ENCODE results near the gene PDK1. TPM values are rescaled to one million over a fixed set of nuclear protein-coding genes. Genes with fewer than 3 reads are reported as not detected.
A peak's percentile ranks its signal among the peaks of the same experiment; 100 is the strongest.

PDK1 gene
- total RNA-seq, 1 experiment from 2014 or later: 74.7 TPM

DNA sequence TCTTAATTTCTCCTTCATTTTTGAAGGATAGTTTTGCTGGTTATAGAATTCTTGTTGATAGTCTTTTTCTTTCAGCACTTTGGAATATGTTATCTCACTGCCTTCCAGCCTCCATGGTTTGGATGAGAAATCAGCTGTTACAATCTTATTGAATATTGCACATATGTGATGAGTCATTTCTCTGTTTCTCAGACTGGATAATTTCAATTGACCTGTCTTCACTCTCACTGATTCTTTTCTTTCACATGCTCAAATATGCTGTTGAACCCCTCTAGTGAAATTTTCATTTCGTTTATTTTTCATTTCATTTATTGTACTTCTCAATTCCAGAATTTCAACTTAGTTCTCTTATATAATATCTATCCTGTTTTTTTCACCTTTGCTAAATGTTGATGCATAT, 22.2 kb downstream of the PDK1 start:
- H3K9me3 Mint-ChIP-seq: peaks cover 36 to 47% of the 10 kb centered on the region in 2 experiments
- Histone ChIP-seq H3K56ac (ENCODE audit: insufficient read length, low read depth, low read length) (no peak overlapping the region), H3K4ac (ENCODE audit: low read depth, low read length) (no peak overlapping the region), H3K27me3 (ENCODE audit: insufficient read depth, low read length) (no peaks in the 10 kb centered on the region), H2BK120ac (ENCODE audit: low read depth, low read length, poor library complexity, severe bottlenecking) (no peak overlapping the region), H3K23ac (ENCODE audit: insufficient read length, low read depth, low read length) (no peak overlapping the region), H3T11ph (ENCODE audit: low read length) (no peak overlapping the region), H3K14ac (ENCODE audit: insufficient read depth, low read length) (no peak overlapping the region), H4K5ac (ENCODE audit: insufficient read length, low read depth, low read length) (no peak overlapping the region), H2BK15ac (ENCODE audit: low read depth, low read length) (no peak overlapping the region), H2AFZ (ENCODE audit: low read length) (no peak overlapping the region), H3K79me1 (ENCODE audit: insufficient read depth, low read depth, low read length, poor library complexity, severe bottlenecking) (no peaks in the 10 kb centered on the region), H2BK20ac (ENCODE audit: low read depth, low read length, poor library complexity, severe bottlenecking) (no peak overlapping the region), H4K20me1 (ENCODE audit: control insufficient read depth, insufficient read depth, insufficient read length) (no peaks in the 10 kb centered on the region), H3K4me2 (ENCODE audit: insufficient read depth, insufficient read length, low read length) (no peak overlapping the region), H4K8ac (replicated peaks; ENCODE audit: insufficient read length, low read depth, low read length) (no peak overlapping the region), H2BK12ac (ENCODE audit: insufficient read length, low read depth, low read length) (no peak overlapping the region), H3K23me2 (ENCODE audit: insufficient read length, low read depth, low read length, poor library complexity, severe bottlenecking) (no peaks in the 10 kb centered on the region), H3K9ac (ENCODE audit: extremely low read depth, insufficient read length, low read length) (no peak overlapping the region), H3K9me3 (ENCODE audit: control insufficient read depth, low read depth, low read length) (no peaks in the 10 kb centered on the region), H4K91ac (ENCODE audit: insufficient read length, low read depth, low read length) (no peak overlapping the region), H3K4me1 (ENCODE audit: insufficient read depth, low read length) (no peaks in the 10 kb centered on the region), H3K79me2 (ENCODE audit: insufficient read depth, low read length) (peaks cover 2% of the 10 kb centered on the region; the same call in 1 of the 2 replicates), H2AK5ac (ENCODE audit: insufficient read length, low read length) (no peak overlapping the region), H2BK5ac (ENCODE audit: insufficient read length, low read length) (no peak overlapping the region), H3K18ac (ENCODE audit: insufficient read length, low read depth, low read length) (no peak overlapping the region), H3K27ac (ENCODE audit: insufficient read length, low read depth, low read length) (no peak overlapping the region)
- H3K27me3 Mint-ChIP-seq (ENCODE audit: low read depth): no peaks in the 10 kb centered on the region
- TF ChIP-seq, protein P1, sequence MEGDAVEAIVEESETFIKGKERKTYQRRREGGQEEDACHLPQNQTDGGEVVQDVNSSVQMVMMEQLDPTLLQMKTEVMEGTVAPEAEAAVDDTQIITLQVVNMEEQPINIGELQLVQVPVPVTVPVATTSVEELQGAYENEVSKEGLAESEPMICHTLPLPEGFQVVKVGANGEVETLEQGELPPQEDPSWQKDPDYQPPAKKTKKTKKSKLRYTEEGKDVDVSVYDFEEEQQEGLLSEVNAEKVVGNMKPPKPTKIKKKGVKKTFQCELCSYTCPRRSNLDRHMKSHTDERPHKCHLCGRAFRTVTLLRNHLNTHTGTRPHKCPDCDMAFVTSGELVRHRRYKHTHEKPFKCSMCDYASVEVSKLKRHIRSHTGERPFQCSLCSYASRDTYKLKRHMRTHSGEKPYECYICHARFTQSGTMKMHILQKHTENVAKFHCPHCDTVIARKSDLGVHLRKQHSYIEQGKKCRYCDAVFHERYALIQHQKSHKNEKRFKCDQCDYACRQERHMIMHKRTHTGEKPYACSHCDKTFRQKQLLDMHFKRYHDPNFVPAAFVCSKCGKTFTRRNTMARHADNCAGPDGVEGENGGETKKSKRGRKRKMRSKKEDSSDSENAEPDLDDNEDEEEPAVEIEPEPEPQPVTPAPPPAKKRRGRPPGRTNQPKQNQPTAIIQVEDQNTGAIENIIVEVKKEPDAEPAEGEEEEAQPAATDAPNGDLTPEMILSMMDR (conservative IDR thresholded peaks at IDR 0.05): no peak
- peaks cover 56 to 95% (median 85%) of the 10 kb centered on the region in 3 experiments for H3K36me3 Mint-ChIP-seq (ENCODE audit: insufficient read depth in 1 of 3, low read depth in 3 of 3)
- H3K4me1 Mint-ChIP-seq: peaks cover 10 to 11% of the 10 kb centered on the region in 2 experiments
- no peak overlapping the region for H3K4me3 Mint-ChIP-seq
- H3K27ac Mint-ChIP-seq: 0 out of 7 replicates have a peak overlapping the region, but pooled peaks of 1 of the 3 experiments have one; percentile 19
- DNase-seq: no peak
- WGBS (ENCODE audit: extremely low coverage, insufficient read length, low lambda C conversion rate): no CpG with 5 or more reads among the region's 1 CpG
